Stimulated activated CD8-positive, alpha-beta memory T cell treated with anti-CD3 and anti-CD28 coated beads, Interleukin-12 subunit alpha, Interleukin-12 subunit beta, amount 100 ng/mL, for 24 hours (primary cell): ENCODE measurements around the gene PAXX.

Experiments used
- DNase-seq: peaks from one replicate; pipeline ENCODE4 v3.0.0-alpha.2; 2020; ENCODE audit errors: extremely low read depth

The PAXX gene

DNA sequence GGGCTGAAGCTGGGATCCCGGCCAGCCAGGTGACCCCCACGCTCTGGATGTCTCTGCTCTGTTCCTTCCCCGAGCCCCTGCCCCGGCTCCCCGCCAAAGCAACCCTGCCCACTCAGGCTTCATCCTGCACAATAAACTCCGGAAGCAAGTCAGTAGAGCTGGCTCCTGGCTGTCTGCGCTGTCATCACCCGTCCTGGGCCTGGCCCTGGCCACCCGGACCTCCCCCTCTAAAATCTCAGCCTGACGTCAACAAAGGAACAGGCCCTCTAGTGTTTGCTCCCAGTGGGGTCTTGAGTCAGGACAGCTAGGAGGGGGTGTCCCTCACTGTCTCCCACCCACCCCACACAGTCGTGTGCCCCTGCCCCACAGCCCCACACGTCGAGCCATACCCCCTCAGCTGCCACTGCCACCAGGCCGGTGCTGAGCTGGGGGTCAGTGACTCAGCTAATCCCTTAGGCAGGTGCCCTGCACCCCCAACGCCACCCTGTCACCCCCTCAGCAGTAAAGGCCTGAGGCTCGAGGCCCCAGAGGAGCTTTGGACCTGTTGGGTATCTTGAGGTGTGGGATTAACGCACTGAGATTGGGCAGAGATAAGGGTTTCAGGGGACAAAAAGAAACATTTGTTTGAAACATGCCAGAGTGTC, 10.5 kb upstream of the PAXX start:
- DNase-seq, result no peak

DNA sequence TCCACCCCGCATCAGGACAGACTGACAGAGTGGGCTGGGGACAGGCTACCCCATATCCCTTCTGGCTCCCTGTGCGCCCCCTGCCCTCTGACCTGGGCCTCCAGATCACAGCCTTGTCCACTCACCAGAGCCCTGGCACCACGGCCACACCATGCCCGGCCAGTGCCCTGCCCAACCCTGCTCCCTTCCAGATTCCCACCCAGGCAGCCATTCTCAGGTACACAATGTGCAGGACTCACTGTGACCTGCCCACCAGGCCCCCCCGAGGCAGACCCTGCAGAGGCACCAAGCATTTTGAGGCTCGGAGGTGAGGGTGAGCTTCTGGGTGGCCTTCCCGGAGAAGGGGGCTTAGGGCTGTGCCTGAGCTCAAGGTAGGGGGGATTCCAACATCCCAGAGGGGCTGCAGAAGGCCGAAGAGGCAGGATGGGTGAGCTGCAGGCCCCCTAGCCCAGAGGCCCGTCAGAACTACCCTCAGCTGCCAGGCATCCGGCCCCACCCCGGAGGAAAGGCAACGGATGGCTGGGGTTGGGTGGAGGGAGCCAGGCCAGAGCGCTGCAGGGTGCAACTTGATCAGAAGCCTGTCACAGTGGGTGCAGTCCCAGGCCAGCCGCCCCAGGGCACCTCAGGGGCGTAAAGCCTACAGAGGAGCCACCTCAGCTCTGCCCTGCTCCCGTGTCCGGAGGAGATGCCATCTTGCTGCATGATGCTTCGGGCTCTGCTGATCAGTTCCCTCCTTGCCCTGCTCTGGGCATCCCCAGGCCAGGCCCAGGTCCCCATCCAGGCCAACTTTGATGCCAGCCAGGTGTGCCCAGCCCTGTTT, 9.8 kb upstream of the PAXX start, which contains the start of gene LCNL1:
Gene LCNL1 (plus strand): TSS at position 762 of the 820 bp plus-strand sequence. CDS start 594 bp downstream, outside the sequence.
- DNase-seq, result no peak

DNA sequence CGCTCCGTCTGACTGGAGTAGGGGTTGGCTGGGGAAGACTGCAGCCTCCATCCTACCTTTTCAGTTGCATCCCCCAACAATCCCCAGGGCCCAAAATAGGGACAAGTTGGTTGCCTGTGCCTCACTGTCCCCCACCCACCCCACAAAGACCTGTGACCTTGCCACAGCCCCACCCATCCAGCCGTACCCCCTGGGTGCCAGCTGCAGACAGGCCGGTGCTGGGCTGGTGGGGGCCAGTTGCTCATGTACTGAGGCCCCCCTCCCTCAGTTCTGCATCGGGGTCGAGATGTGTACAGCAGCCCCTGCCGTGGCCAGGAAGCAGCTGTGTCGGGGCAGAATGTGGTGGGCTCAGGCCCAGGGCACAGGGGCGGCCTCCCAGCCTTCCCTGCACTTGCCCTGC, 9.1 kb upstream of the PAXX start:
- DNase-seq, result no peak

DNA sequence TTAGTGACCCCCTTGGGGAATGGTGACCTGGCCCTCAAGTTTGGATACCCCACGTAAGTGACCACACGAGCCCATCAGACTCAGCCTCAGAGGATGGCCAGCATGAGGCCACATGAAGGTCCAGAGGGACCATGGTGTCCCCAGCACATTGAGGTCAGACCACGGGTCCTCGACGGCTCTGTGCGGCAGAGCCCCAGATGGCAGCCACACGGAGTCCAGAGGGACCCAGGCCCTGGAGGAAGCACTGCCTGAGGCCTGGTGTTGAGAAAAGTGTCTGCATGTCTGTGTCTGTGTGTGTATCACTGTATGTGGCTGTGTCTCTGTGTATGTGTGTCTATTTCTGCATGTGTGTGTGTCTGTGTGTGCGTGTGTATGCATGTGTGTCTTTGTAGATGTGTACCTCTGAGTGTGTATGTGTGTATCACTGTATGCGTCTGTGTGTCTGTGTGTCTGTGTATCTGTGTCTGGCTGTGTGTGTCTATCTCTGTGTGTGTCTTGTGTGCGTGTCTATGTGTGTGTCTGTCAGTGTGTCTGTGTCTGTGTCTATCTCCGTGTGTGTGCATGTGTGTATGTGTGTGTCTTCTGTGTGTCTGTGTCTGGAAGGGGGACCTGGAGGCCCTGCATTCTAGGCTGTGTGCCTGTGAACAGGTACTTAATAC, 8.4 kb upstream of the PAXX start:
- DNase-seq, result no peak

DNA sequence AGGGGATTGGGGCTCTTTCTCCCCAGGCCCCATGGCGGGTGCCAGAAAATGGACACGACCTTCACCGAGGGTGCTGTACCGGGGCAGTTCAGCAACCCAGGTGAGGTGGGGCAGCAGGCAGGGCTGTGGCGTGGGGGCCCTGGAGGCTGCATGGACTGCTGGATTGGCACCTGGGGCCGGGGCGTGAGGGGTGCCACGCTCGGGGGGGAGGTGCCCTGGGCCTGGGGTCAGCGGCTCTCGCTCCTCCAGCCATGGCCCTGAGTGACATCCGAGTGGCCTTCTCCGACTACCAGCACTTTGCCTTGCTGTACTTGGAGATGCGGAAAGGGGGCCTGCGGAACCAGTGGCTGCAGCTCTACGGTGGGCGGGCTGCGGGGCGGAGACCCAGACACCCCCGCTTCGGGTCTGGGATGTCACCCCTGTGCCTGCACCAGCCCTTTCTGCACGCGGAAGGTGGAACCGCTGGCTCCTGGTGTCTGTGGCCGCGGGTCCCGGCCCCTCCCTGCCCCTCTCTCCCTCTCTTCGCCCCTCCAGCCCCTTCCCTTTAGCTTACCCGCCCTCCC, 7.7 kb upstream of the PAXX start:
- DNase-seq, result no peak

DNA sequence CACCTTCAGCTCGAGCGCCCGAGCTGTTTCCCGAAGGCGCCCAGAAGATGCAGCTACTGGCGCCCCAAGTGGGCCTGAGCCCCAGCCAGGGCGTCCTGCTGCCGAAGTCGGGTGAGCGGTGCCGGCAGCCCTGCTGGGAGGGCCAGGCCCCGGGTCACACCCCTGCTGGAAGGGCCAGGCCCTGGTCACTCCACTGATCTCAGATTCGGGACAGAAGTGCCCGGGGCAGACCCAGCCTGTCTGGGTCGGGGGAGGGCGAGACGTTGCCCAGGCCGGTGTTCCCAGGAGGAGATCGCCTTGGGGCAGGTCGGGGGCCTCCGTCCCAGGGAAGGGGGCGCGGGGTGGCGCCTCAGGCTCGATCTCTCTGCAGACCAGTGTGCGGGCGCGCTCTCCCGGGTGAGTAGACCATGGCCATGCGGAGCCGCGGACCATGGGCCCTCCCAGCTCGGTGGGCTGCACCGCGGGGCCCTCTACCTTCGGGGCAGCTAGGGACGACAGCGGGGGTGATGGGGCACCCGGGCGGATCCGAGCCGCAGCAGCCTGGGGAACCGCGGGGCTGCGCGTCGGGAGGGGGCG, 7.1 kb upstream of the PAXX start:
- no peak for DNase-seq

DNA sequence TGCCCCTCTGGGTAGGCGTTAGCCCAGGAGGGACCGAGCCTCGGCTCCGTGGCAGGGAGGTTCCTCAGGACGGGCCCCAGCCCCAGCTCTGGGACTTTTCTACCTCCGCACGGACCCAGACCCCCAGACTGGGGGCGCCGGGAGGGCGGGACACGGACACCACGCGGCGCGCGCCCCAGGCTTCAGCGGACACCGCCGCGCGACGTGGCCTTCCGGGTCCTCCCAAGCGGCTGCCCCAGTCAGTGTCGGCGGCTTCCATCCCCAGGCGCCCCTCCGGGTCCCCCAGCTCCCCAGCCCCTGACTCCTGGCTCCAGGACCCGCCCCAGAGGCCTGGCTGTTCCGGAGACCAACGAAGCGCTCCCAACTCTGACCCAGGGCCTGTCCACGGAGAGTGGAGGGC, 6.4 kb upstream of the PAXX start:
- no peak for DNase-seq

DNA sequence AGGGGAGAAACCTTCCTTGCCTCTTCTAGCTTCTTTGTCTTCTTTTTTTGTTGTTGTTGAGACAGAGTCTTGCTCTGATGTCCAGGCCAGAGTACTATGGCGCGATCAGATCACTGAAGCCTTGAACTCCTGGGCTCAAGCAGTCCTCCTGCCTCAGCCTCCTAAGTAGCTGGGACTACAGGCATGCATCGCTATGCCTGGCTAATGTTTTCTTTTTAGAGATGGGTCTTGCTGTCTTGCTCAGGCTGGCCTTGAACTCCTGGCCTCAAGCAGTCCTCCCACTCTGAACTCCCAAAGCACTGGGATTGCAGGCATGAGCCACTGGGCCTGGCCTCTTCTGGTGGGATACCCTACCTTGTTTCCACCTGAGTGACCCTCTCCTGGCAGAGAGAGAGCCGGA, 3.4 kb upstream of the PAXX start:
- no peak for DNase-seq

DNA sequence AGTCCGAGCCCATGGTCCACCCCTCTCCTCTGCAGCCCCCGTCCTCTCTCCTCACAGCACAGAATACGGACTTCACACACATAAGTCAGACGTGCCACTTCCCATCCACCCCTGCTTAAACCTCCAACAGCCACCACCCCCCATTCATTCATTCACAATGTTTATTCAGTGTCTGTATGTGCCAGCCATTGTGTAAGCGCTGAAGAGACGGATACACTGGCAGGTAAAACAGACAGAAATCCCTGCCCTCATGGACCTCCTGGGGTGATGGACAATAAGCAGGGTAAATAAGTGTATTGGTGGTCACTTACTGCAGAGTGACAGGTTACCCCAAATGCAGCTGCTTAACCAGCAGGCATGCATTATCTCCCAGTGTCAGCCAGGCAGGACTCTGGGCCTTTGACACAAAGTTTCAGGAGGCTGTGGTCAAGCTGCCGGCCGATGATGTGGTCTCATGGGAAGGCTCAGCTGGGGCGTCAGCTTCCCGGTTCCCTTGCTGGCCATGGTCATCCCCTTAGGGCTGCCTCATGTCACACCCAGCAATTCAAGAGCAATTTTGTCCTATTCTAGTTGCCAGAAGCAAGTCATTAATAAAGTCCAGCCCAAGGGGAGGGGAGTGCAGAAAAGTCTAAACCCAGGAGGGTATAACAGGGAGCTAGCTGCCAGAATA, 1.8 kb upstream of the PAXX start:
- no peak for DNase-seq

DNA sequence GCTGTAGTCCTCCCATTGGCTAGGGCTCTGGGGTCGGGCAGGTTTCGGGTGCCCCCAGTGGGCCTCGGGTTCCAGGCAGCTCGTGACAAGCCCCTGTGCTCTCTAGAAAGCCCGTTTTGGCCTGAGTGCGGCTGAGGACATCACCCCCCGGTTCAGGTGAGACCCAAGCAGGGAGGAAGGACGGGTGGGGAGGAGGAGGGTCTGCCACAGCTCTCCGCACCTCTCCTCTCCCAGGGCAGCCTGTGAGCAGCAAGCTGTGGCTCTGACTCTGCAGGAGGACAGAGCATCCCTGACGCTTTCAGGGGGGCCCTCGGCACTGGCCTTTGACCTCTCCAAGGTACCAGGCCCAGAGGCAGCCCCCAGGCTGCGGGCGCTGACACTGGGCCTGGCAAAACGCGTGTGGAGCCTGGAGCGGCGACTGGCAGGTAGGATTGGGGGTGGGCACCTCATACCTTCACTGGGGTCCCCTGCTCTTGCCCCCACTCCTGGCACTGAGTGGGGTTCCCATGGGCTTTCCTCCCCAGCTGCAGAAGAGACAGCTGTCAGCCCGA, 672 bp downstream of the PAXX start:
- DNase-seq, result no peak

DNA sequence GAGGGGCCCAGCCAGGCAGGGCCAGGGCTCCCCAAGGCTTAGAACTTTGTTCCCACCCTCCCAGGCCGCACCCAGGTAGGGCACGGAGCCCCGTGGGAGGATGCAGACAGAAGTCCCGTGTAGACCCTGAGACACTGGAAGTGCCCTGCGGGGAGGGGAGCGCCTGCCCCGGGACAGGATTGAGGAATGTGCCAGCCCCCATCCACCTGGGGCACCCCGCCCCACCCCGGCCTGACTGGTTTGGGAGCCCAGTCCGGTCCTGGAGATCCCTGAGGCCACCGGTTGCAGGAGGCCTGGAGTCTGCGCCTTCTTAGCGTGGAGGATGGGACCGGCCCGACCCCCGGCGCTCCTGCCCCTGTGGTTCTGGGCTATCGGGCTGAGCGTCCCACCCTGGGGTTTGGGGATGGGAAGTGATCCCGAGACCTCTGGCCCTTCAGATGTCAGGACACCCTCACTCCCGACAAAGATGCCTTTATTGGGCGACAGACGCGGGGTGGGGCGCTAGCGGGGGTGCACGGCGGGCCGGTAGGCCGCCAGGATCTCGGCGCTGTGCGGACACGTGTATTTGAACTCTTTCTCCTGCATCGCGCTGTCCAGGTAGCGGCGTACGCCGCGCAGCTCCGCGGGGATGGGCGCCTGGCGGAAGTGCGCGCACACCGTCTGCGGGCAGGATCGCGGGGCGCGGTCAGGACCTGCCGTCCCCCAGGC, 2.1 kb downstream of the PAXX start:
- no peak for DNase-seq

DNA sequence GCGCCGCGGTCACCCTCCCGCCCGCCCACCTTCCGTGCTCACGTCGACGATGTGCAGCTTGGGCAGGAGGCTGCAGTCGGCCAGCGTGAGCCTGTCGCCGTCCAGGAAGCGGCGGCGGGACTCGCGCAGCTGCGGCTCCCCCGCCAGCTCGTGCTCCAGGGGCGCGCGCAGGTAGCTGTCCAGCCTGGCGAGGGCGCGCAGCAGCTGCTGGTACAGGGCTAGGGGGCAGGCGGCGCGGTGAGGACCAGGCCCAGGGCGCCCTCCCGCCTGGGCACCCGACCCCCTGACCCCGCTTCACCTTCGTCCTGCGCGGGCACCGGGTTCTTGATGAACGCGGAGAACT, 2.6 kb downstream of the PAXX start:
- DNase-seq, result no peak

DNA sequence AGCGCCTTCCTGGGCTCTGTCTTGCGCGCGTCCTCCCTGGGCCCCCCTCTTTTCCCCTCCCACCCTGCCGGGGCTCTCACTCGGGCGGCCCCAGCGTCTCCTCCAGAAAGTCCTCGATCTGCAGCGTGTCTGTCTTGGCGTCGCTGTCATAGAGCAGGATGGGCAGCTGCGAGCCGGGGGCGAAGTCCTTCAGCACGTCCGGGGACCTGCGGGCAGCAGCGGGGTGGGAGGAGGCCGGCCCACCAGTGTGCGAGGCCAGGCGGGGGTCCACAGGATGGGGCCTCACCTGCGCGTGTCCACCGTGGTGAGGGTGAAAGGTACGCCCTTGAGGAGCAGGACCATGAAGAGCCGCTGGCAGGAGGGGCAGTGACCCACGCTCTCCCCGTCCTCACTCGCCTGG, 3.1 kb downstream of the PAXX start:
- no peak for DNase-seq

DNA sequence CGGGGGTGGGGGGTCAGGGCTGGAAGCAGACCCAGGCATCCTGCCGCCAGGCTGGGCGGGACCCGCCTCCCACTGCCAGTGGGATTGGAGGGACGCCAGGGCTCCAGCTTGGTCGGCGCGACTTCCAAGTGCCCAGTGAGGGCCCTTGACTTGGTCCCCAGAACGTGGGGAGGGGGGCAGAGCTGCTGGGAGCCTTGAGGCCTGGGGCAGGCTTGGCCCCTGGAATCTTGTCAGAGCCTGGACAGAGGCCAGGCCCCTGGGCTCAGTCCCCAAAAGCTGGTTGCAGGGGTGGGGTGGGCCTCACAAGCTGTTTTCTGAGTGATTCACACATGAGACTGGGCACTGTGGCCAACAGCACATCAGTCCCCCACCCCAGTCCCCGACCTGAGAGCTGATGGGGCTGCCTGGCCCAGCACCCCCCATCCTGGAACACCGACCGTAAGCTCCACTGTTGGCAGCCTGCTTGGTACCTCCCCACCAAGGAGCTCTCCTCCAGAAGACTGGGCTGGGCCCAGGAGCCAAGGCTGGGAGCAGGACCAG, 3.6 kb downstream of the PAXX start:
- DNase-seq, result no peak

DNA sequence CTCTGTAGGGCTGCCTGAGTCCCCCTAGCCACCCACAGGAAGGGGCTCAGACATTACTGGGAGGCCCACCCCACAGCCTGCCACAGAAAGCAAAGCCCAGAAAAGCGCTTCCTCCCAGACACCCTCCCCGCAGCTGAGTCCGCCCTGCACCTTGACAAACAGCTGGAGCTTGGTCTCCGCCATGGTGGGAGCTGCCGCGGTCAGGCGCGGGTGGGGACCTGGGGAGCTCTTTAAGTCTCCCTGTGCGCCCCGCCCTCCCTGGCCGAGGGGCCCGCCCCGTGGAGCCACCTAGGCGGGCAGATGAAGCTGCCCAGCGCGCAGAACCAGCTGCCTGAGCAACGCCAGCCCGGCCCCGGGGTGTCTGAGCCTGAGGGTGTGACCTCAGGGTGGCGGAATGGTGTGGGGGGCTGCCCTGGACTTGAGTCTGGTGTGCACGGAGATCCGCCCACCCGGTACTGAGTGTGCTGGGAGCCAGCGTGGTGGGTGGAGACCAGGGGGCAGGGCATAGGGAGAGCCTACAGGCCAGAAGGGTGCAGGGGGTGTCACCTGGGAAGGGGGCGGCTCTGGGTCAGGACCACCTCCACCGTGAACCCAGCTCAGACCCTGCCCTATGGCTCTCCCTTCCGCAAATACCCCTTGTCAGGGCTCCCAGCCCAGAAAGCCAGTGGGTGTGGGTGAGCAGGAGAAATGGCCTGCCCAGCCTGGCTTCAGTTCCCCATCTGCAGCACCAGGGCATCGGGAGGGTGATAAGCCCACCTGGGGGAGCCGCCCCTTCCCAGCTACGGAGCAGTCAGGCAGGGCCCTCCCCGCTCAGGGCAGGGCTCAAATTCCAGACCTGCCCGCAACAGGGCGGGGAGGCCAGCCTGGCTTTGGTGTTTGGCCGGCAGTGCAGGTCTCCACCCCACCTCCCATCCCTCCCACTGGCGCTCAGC, 4.4 kb downstream of the PAXX start, which contains the start of gene CLIC3:
Gene CLIC3 (minus strand): TSS at position 208 of the 932 bp plus-strand sequence. CDS start 25 bp downstream, at position 183.
- no peak for DNase-seq

DNA sequence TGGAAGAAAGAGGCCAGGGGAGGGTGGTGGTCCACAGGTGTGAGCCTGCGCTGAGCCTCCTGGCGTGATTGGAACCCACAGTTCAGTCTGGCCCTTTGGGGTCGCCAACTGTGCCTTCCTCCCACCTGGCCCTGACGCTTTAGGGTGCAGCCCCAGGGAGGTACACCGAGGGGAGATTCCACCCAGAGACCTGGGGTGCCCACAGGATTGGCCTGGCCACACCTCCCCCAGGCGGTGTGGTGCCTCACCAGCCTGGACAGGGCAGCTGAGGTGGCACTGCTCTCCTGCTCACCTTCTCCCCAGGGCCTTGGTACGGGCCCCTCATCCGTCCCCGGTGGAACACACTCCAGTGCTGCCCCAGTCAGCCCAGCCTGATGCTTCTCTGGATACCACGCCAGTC, 5.1 kb downstream of the PAXX start:
- DNase-seq, result no peak

DNA sequence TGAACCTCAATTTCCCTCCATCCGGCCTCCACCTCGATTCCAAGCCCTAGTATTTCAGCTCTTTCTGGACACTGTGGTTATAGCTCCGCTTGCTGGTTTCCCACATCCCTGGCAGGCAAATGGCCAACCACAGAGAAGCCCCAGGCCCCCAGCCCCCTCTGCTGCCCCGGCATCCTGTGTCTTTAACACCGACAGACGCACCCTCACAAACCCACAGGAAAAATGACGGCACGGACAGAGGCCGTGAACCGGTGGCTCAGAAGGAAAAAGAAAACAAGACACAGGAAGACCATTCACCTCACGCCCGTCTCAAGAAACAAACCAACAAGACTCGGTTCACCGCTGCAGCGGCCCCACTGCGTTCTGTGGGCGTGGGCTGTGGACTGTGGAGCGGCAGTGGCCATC, 5.6 kb downstream of the PAXX start:
- no peak for DNase-seq

DNA sequence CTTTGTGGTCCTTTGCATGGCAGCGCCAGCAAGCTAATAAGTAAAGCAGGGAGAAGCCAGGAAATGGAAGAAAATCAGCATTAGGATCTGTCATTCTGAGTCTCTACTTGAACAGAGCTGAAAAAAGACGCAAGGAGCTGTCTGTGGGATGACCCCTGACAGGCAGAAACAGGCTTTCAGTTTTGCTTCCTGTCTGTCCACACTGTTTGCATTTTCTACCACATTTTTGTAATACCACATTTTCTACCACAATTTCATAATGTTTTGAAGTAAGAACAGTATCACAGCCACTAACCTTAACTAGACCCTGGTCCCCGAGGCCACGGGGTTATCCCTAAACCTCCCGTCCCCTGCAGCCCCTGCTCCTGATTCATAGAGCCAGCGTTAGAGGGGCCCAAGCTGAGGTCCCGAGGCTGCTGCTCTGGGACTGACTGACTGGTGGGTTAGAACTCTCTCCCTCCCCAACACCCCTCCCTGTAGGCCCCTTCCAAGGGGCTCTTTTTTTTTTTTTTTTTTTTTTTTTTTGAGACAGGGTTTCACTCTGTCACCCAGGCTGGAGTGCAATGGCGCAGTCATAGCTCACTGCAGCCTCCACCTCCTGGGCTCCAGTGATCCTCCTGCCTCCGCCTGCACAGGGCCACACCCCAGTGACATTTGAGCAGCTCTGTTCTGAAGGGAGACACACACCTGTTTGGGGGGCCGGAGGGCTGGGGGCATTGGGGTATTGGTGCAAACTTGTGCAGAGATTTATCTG, 8.1 kb downstream of the PAXX start:
- DNase-seq, result no peak
